Heart right ventricle (tissue), 16 donors: ENCODE data around the gene FHOD3. TPM values are rescaled to one million over a fixed set of nuclear protein-coding genes. Genes with fewer than 3 reads are reported as not detected.

Experiments
- ATAC-seq, 8 donors: fragments of 200-7000 bp; cut with Tn5 transposase; one replicate each; pipeline ENCODE4 v1.9.1; 2020; ENCODE audit warnings: mild to moderate bottlenecking in 8 of 8, moderate library complexity in 8 of 8, moderate number of reproducible peaks in 1 of 8
- DNase-seq, 2 donors: peaks; one replicate each; pipeline ENCODE4 v3.0.0-alpha.2; 2020
- H3K27ac ChIP-seq, 10 donors: fragments of 200-600 bp; sonication (generic) in 2 of 10; one replicate each; pipeline versions ENCODE4 v1.5.0 to v1.8.0; 2020 to 2022; ENCODE audit warnings: mild to moderate bottlenecking in 3 of 10
- H3K27me3 ChIP-seq, 7 donors: fragments of 200-600 bp; one replicate each; pipeline ENCODE4 v1.8.0; 2021 to 2022; ENCODE audit warnings: mild to moderate bottlenecking in 2 of 7
- H3K36me3 ChIP-seq, 9 donors: fragments of 200-600 bp; sonication (generic) in 1 of 9; one replicate each; pipeline versions ENCODE4 v1.5.0 to v1.8.0; 2020 to 2022; ENCODE audit warnings: mild to moderate bottlenecking in 2 of 9
- H3K4me1 ChIP-seq, 9 donors: fragments of 200-600 bp; sonication (generic) in 1 of 9; one replicate each; pipeline versions ENCODE4 v1.5.0 to v1.8.0; 2020 to 2022; ENCODE audit warnings: mild to moderate bottlenecking in 4 of 9
- H3K4me3 ChIP-seq, 10 donors: fragments of 200-600 bp; sonication (generic) in 2 of 10; one replicate each; pipeline versions ENCODE4 v1.5.0 to v1.8.0; 2020 to 2022; ENCODE audit warnings: mild to moderate bottlenecking in 7 of 10, moderate library complexity in 2 of 10
- H3K9me3 ChIP-seq, 11 donors: fragments of 200-600 bp in 10 of 11; sonication (generic) in 2 of 11; one replicate each; pipeline versions ENCODE4 v1.5.0 to v1.8.0; 2013 to 2022; ENCODE audit warnings: mild to moderate bottlenecking in 2 of 11, control low read depth in 1 of 11, moderate library complexity in 1 of 11
- CTCF ChIP-seq, 9 donors: fragments of 200-600 bp; sonication (generic) in 2 of 9; IDR thresholded peaks; one replicate each; pipeline versions ENCODE4 v1.5.0 to v1.8.0; 2021 to 2022; ENCODE audit warnings: antibody characterized with exemption in 9 of 9, mild to moderate bottlenecking in 5 of 9, moderate library complexity in 1 of 9
- WGBS, 2 donors: extraction: QIAGEN DNeasy Blood & Tissue Kit; methylation state at CpG; one replicate each; pipeline ENCODE4 v1.1.7; 2013; ENCODE audit warnings: inconsistent platforms in 1 of 2; 5-methylcytosine and 5-hydroxymethylcytosine counted together
- intact Hi-C, 10 donors: fragments of 100-400 bp; cut with DNase I; formaldehyde crosslinking; loops; one replicate each; pipeline versions ENCODE4 v1.11.1 to v1.14.2; 2022
- polyA plus RNA-seq, 2 donors: library from polyadenylated mRNA; stranded (reverse); fragments of 200-250 nt; gene quantifications; one replicate each; pipeline ENCODE4 v1.2.3, GENCODE V29; 2013
- total RNA-seq, 10 donors: library from RNA; stranded (reverse); fragmentation: NEBNext Ultra II Directional in 3 of 10; extraction: Animal tissue kit (Norgen Biotek cat#: 25700) in 3 of 10; gene quantifications; one replicate each; pipeline versions ENCODE4 v1.2.1 to v1.2.4, GENCODE V29; 2021 to 2023
- donor health status: Arrhythmogenic right ventricular cardiomyopathy.
- donor health status: ischemic (EF 13 %, LVEDD 7.1; RV severe dilation, severe dysfunction).
- donor health status: healthy with polysubstance abuse.
- donor health status: DM: no; HTN: yes; CAD: no.
- donor health status: DM: no; HTN: no; CAD: no.
- donor health status: ischemic (EF 25% LVEDD 6.9; RV normal size, moderate dysfunction).
- donor health status: ischemic (EF 25% LVEDD 5.7; RV mildly dilated, moderate dysfunction).
- donor health status: healthy.
- donor health status: DM: yes; HTN: yes; CAD: no.
- donor health status: Ischemic cardiomyopathy.
- donor health status: ischemic (EF 35%, LVEDD 5.7; RV mildly dilated, moderate dysfunction).
- donor health status: nonischemic (EF 11% LVEDD 7.7; RV severe dilation, severe dysfunction).
- donor health status: DM: yes; HTN: yes; CAD: no.
- donor health status: PGD.
- donor health status: ischemic (EF 29% LVEDD 5.4; RV normal size, mild dysfunction).
- donor health status: nonischemic (EF 23%, LVEDD 6.1; RV moderate dilation, normal function).

FHOD3 gene
- total and polyA plus RNA-seq, 12 donors = 81.8 to 484 (median 356) TPM

DNA sequence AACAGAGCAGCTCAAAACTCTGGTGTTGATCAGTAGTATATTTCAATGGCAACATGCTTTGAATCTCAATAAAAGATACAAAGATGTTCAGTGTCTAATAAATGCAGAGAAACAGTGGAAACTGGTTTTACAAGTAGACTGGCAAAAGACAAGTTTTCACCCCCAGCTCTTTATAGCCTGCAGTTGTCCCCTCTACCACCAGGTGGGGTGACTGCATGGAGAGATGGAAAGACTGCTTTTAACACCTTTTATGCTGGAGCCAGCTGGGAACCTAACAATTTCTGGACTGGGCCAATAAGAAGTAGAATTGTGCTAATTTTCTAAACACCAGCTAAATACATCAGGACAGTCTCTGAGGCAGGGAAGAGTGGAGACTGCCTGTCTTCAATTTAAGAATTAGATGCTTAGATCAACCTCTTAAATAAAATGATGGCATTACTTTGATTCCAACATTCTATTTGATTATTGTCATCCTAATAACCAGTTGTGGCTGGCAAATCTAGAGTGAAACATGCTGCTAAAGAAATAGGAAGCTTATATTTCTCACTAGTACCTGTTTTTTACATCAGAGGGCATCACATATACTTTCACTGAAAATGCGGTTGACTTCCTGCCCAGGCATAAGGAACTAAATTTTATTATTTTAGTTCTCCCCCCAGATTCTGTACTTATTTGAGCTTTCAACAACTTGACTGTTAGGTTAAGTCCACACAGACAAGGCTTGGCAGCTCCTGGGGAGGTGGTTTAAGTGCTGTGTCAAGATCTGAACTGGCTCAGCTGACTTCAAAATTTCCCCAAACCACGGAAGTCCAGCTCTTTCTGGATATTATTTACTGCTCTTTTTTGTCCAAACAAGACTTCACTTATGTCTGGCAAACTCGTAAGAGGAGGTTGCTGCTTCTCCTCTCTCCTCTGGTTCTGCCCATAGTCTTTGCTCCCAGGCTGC is 390.8 kb downstream of the FHOD3 start:
- peak in 1 of 2 donors; percentile 27 for DNase-seq
- peak in 4 of 8 donors; percentile 59 to 77 (median 61) for ATAC-seq
- intact Hi-C loops = loop anchor here in 6 of 10 donors (2.0 to 5.0 kb wide), 4 partner anchors 69 to 119 kb away; no protein-coding TSS in a partner anchor

DNA sequence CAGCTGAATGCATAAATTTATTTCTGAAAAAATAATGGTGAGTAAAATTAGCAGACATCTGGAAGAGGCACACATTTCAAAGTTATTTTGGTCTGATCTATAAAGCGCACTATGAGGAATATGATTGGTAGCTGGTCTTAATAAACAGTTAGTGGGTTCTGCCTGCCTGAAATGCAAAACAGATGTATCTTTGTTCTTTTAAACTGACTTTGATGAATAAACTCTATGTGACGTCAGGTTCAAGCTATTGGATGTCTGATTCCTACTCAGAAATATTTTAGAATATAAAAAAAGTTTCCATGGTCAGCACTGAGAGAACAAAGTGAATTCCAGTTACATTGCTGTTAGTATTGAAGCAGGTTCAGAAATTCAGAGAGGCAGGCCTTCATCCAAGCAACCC is 394.9 kb downstream of the FHOD3 start:
- intact Hi-C loops = loop anchor here in 3 of 10 donors (10.0 kb wide), 1 partner anchor 62 kb away; no protein-coding TSS in a partner anchor
- no peak overlapping the region for H3K4me3 ChIP-seq
- H3K4me1 ChIP-seq = peaks cover 0 to 17% (median 0%) of the 10 kb centered on the region in 9 donors
- ATAC-seq = no peak
- WGBS, 2 donors = 80 to 87% methylated on average over 2 of the region's 2 CpGs
- no peak for DNase-seq
- no peaks in the 10 kb centered on the region for H3K9me3 ChIP-seq
- no peaks in the 10 kb centered on the region for H3K27me3 ChIP-seq
- H3K27ac ChIP-seq = no peak overlapping the region
- TF ChIP-seq CTCF (IDR thresholded peaks at IDR 0.05) = no peak
- H3K36me3 ChIP-seq = peaks cover 0 to 21% (median 0%) of the 10 kb centered on the region in 9 donors

More for the DNA sequence above, 390.8 kb downstream of the FHOD3 start:
- peaks cover 0 to 17% (median 0%) of the 10 kb centered on the region in 9 donors for H3K4me1 ChIP-seq
- peaks cover 0 to 38% (median 0%) of the 10 kb centered on the region in 9 donors for H3K36me3 ChIP-seq
- no peak overlapping the region for H3K27ac ChIP-seq
- WGBS, 2 donors = 60 to 67% methylated on average over 3 of the region's 3 CpGs
- no peaks in the 10 kb centered on the region for H3K27me3 ChIP-seq
- H3K4me3 ChIP-seq = no peak overlapping the region
- TF ChIP-seq CTCF (IDR thresholded peaks at IDR 0.05) = peak; percentile 49 to 89 (median 82)
- peaks cover 0 to 17% (median 0%) of the 10 kb centered on the region in 11 donors for H3K9me3 ChIP-seq

DNA sequence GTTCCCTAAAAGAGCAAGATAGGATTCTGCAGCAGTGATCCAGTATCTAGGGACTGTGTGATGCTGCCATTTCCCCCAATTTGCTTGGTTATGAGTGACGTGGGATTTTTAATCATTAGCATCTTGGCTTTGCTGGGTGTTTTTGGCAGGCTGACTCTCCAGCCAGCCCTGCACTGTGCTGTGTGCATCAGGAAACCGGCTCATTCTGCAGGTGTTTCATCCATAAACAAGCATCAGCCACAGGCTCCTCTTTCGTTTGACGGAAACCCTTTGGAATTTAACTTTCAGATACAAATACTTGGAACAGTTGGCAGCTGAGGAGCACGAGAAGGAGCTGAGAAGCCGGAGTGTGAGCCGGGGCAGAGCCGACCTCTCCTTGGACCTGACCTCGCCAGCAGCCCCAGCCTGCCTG is 395.4 kb downstream of the FHOD3 start:
- ATAC-seq (no peak), DNase-seq (no peak)
- Histone ChIP-seq H3K4me3 (no peak overlapping the region), H3K4me1 (peaks cover 0 to 17% (median 0%) of the 10 kb centered on the region in 9 donors), H3K27me3 (no peaks in the 10 kb centered on the region), H3K36me3 (peaks cover 0 to 24% (median 0%) of the 10 kb centered on the region in 9 donors), H3K27ac (no peak overlapping the region), H3K9me3 (no peaks in the 10 kb centered on the region)
- intact Hi-C loops = loop anchor here in 3 of 10 donors (10.0 kb wide), 1 partner anchor 62 kb away; no protein-coding TSS in a partner anchor
- WGBS, 2 donors = 75 to 78% methylated on average over 9 of the region's 9 CpGs
- TF ChIP-seq CTCF (IDR thresholded peaks at IDR 0.05) = no peak

DNA sequence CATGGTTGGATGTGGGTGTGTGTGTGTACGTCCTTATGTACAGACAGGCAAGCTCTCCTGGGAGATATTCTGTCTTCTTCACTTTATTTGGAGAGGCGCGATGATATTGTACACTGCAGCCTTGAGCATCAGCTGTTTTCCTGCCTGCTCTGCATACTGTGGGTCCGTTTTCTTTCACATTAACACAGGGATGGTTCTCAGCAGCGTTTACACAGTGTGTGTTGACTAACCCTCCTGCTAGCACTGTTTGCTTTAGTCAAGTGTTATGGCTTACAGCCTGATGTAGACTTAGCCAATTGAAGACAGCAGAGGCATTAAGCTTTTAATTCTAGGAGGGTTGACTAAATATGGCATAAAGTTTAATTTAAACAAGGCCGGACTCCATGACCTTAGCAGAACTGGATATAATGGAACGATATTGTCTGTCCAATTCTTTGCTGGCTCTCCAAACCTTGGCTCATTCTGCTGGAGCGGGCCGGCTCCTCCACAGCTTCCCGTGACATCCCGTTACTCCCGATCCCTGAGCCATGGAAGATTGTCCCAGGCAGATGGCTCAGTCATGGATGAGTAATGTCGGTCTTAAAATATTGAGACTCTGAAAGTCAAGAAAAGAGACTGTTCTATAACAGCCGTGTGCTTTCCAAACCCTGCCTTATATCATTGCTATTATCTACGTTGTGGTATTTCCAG is 396.6 kb downstream of the FHOD3 start:
- no peaks in the 10 kb centered on the region for H3K27me3 ChIP-seq
- WGBS, 2 donors = 62 to 66% methylated on average over 15 of the region's 15 CpGs
- no peaks in the 10 kb centered on the region for H3K9me3 ChIP-seq
- peaks cover 0 to 8% (median 0%) of the 10 kb centered on the region in 9 donors for H3K4me1 ChIP-seq
- H3K27ac ChIP-seq = no peak overlapping the region
- intact Hi-C loops = loop anchor here in 3 of 10 donors (10.0 kb wide), 1 partner anchor 61 kb away; no protein-coding TSS in a partner anchor
- no peak overlapping the region for H3K4me3 ChIP-seq
- no peak for TF ChIP-seq CTCF (IDR thresholded peaks at IDR 0.05)
- H3K36me3 ChIP-seq = peaks cover 0 to 35% (median 0%) of the 10 kb centered on the region in 9 donors
- ATAC-seq (peak in 1 of 8 donors; percentile 41), DNase-seq (no peak)
